ENCODE measurements around the gene TNS3.

- no peak for TF ChIP-seq CTCF (IDR thresholded peaks at IDR 0.05; ENCODE audit: low read depth, low read length)
- TF ChIP-seq MAX (IDR thresholded peaks at IDR 0.05; ENCODE audit: low read depth, low read length): no peak
- TF ChIP-seq POLR2A (IDR thresholded peaks at IDR 0.05; ENCODE audit: extremely low read depth, insufficient read length): no peak
- TF ChIP-seq MYC (IDR thresholded peaks at IDR 0.05; ENCODE audit: low read depth, low read length): no peak
Measured at GRCh38 chr7:47540387-47541350, 41.2 kb downstream of the TNS3 start.
